Suprapubic skin (tissue), 3 donors: ENCODE results near the gene CD300A.

Experiments
- CTCF ChIP-seq, 2 donors: fragments of 200-600 bp in 1 of 2; fragments of 450-650 bp in 1 of 2; sonication (generic) in 1 of 2; IDR thresholded peaks; one replicate each; pipeline ENCODE4 v1.5.1; 2016 to 2019; ENCODE audit warnings: antibody characterized with exemption in 2 of 2, mild to moderate bottlenecking in 1 of 2, moderate library complexity in 1 of 2
- POLR2A ChIP-seq, 2 donors: fragments of 450-650 bp; IDR thresholded peaks; one replicate each; pipeline ENCODE4 v1.6.1; 2017; ENCODE audit warnings: antibody characterized with exemption in 2 of 2, mild to moderate bottlenecking in 2 of 2, moderate library complexity in 2 of 2

DNA sequence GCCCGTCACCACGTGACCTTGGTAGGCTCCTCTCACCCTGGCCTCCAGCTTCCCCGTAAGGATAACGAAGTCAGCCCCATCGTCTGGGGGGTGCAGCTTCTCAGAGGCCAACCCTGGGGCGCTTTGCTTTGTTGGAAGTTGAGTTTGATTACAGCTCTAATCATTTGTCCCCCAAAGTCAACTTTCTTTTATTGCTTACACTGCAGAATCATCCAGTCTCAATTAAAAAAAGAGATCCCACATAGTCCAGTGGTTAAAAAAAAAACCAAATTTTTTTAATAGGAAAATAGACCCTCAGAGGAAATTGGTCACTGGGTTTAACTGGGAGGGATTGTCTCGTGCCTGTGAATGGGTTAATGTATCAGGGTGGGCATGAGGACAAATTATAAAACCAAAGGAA is 42.3 kb upstream of the CD300A start:
- no peak for TF ChIP-seq CTCF (IDR thresholded peaks at IDR 0.05)
- no peak for TF ChIP-seq POLR2A (IDR thresholded peaks at IDR 0.05)
